Upper lobe of left lung (tissue), 6 donors: ENCODE results near the gene DYRK3. TPM values are rescaled to one million over a fixed set of nuclear protein-coding genes. Genes with fewer than 3 reads are reported as not detected.

Experiments
- ATAC-seq, 2 donors: fragments of 200-7000 bp; cut with Tn5 transposase; one replicate each; pipeline ENCODE4 v1.9.1; 2022; ENCODE audit warnings: mild to moderate bottlenecking in 2 of 2, moderate library complexity in 2 of 2; ENCODE audit not compliant: low FRiP score in 2 of 2
- DNase-seq, 2 donors: peaks; one replicate each; pipeline ENCODE4 v3.0.0-alpha.2; 2019 to 2020
- H3K27ac ChIP-seq, 4 donors: fragments of 200-600 bp; sonication (generic); one replicate each; pipeline ENCODE4 v1.5.1; 2016 to 2019
- H3K27me3 ChIP-seq, 4 donors: fragments of 200-600 bp; sonication (generic); one replicate each; pipeline ENCODE4 v1.5.1; 2017 to 2019
- H3K36me3 ChIP-seq, 4 donors: fragments of 200-600 bp; sonication (generic); one replicate each; pipeline ENCODE4 v1.5.1; 2016 to 2019
- H3K4me1 ChIP-seq, 4 donors: fragments of 200-600 bp; sonication (generic); one replicate each; pipeline ENCODE4 v1.5.1; 2018 to 2019
- H3K4me3 ChIP-seq, 4 donors: fragments of 200-600 bp; sonication (generic); one replicate each; pipeline ENCODE4 v1.5.1; 2017 to 2019; ENCODE audit warnings: mild to moderate bottlenecking in 2 of 4, moderate library complexity in 1 of 4
- H3K9me3 ChIP-seq, 4 donors: fragments of 200-600 bp; sonication (generic); one replicate each; pipeline ENCODE4 v1.5.1; 2018 to 2019
- CTCF ChIP-seq, 6 experiments: fragments of 450-650 bp in 4 of 6; fragments of 200-600 bp in 2 of 6; sonication (generic) in 2 of 6; IDR thresholded peaks; one replicate each; pipeline ENCODE4 v1.5.1; 2016 to 2019; ENCODE audit warnings: antibody characterized with exemption in 6 of 6
- EP300 ChIP-seq, 4 donors: sonication (generic); formaldehyde crosslinking; IDR thresholded peaks; one replicate each; pipeline ENCODE4 v1.5.1; 2017; ENCODE audit warnings: antibody characterized with exemption in 4 of 4, control low read depth in 2 of 4
- POLR2A ChIP-seq, 4 donors: fragments of 450-650 bp; IDR thresholded peaks; one replicate each; pipeline ENCODE4 v1.5.1; 2016 to 2017; ENCODE audit warnings: antibody characterized with exemption in 4 of 4, mild to moderate bottlenecking in 2 of 4
- POLR2AphosphoS5 ChIP-seq, 2 donors: sonication (generic); formaldehyde crosslinking; IDR thresholded peaks; one replicate each; pipeline ENCODE4 v1.5.1; 2017; ENCODE audit warnings: antibody characterized with exemption in 2 of 2
- WGBS, 2 donors: methylation state at CpG; one replicate each; pipeline ENCODE4 v1.1.5; 2017 to 2018; 5-methylcytosine and 5-hydroxymethylcytosine counted together
- total RNA-seq, 6 donors: library from RNA; depleted of rRNA in 4 of 6; stranded (reverse); fragments of >200 nt in 4 of 6; gene quantifications; one replicate each; pipeline versions ENCODE4 v1.1.0 to v1.2.1, GENCODE V29; 2016 to 2021
- donor health status: DM: no; HTN: no; CAD: no; lungs with moderate emphysema.
- donor health status: DM: no; HTN: yes; CAD: no; lungs with severe emphysema.

DYRK3 gene
- total RNA-seq, 6 donors from 2014 or later = 4.1 to 20.7 (median 7.0) TPM

- DNase-seq (peak in 1 of 2 donors; percentile 2), ATAC-seq (no peak)
- 94 to 96% methylated on average over 5 to 6 of the region's 7 CpGs for WGBS, 2 donors
- H3K4me1 ChIP-seq = peaks cover 0 to 13% (median 8%) of the 10 kb centered on the region in 4 donors
- H3K9me3 ChIP-seq = no peaks in the 10 kb centered on the region
- peaks cover 21 to 97% (median 55%) of the 10 kb centered on the region in 4 donors for H3K36me3 ChIP-seq
- no peak overlapping the region for H3K27ac ChIP-seq
- no peak for TF ChIP-seq EP300 (IDR thresholded peaks at IDR 0.05)
- TF ChIP-seq CTCF (IDR thresholded peaks at IDR 0.05) = no peak
- no peak for TF ChIP-seq POLR2A (IDR thresholded peaks at IDR 0.05)
- no peak for TF ChIP-seq POLR2AphosphoS5 (IDR thresholded peaks at IDR 0.05)
- no peaks in the 10 kb centered on the region for H3K27me3 ChIP-seq
- no peak overlapping the region for H3K4me3 ChIP-seq
Measured at GRCh38 chr1:206593351-206593925, 41.9 kb upstream of the DYRK3 start.

- Histone ChIP-seq H3K36me3 (peaks cover 22 to 98% (median 75%) of the 10 kb centered on the region in 4 donors), H3K27ac (no peak overlapping the region), H3K9me3 (no peaks in the 10 kb centered on the region), H3K4me3 (no peak overlapping the region), H3K4me1 (no peaks in the 10 kb centered on the region), H3K27me3 (no peaks in the 10 kb centered on the region)
- ATAC-seq (no peak), DNase-seq (no peak)
- TF ChIP-seq EP300 (IDR thresholded peaks at IDR 0.05) (no peak), POLR2A (IDR thresholded peaks at IDR 0.05) (no peak), CTCF (IDR thresholded peaks at IDR 0.05) (no peak), POLR2AphosphoS5 (IDR thresholded peaks at IDR 0.05) (no peak)
- WGBS, 2 donors = 82 to 86% methylated on average over 7 of the region's 7 CpGs
Measured at GRCh38 chr1:206595581-206596318, 39.6 kb upstream of the DYRK3 start.

GRCh38 chr1:206596319-206596666 is 39.0 kb upstream of the DYRK3 start:
- ATAC-seq = no peak
- no peaks in the 10 kb centered on the region for H3K4me1 ChIP-seq
- no peak for DNase-seq
- H3K9me3 ChIP-seq = no peaks in the 10 kb centered on the region
- H3K4me3 ChIP-seq = no peak overlapping the region
- TF ChIP-seq POLR2AphosphoS5 (IDR thresholded peaks at IDR 0.05) = no peak
- no peak for TF ChIP-seq EP300 (IDR thresholded peaks at IDR 0.05)
- TF ChIP-seq CTCF (IDR thresholded peaks at IDR 0.05) = no peak
- TF ChIP-seq POLR2A (IDR thresholded peaks at IDR 0.05) = no peak
- peaks cover 22 to 100% (median 77%) of the 10 kb centered on the region in 4 donors for H3K36me3 ChIP-seq
- no peaks in the 10 kb centered on the region for H3K27me3 ChIP-seq
- WGBS, 2 donors = 89 to 91% methylated on average over 1 of the region's 1 CpG
- H3K27ac ChIP-seq = no peak overlapping the region

GRCh38 chr1:206600527-206600926 is 34.8 kb upstream of the DYRK3 start:
- H3K9me3 ChIP-seq = no peaks in the 10 kb centered on the region
- no peak for TF ChIP-seq EP300 (IDR thresholded peaks at IDR 0.05)
- no peak for TF ChIP-seq POLR2A (IDR thresholded peaks at IDR 0.05)
- no peak for TF ChIP-seq POLR2AphosphoS5 (IDR thresholded peaks at IDR 0.05)
- no peak for TF ChIP-seq CTCF (IDR thresholded peaks at IDR 0.05)
- peak in 1 of 2 donors; percentile 32 for DNase-seq
- no peak for ATAC-seq
- WGBS, 2 donors = 93 to 100% methylated on average over 3 of the region's 3 CpGs
- H3K27ac ChIP-seq = no peak overlapping the region
- no peaks in the 10 kb centered on the region for H3K4me1 ChIP-seq
- H3K27me3 ChIP-seq = no peaks in the 10 kb centered on the region
- H3K4me3 ChIP-seq = no peak overlapping the region
- H3K36me3 ChIP-seq = peaks cover 25 to 100% (median 85%) of the 10 kb centered on the region in 4 donors
